GM12878 (cell line): Measurements from ENCODE around the gene PITRM1. TPM values are rescaled to one million over a fixed set of nuclear protein-coding genes. Genes with fewer than 3 reads are reported as not detected.
"Not testable (repeated sequence)": the region's sequence is repeated elsewhere in the genome, so short reads cannot be mapped to it uniquely, and the experiment has no call there.

Source experiments
- ATAC-seq: fragments of 200-7000 bp; cut with Tn5 transposase; 3 replicates; pipeline ENCODE4 v1.9.1; 2020; ENCODE audit warnings: mild to moderate bottlenecking, moderate library complexity
- BruUV-seq: library from RNA; stranded (reverse); fragments of 400-500 nt; replicated peaks from 2 replicates; lab custom pipeline; 2021; lab: Mats Ljungman, UMichigan
- CTCF ChIA-PET: fragments of 300-600 bp; sonication (Branson Sonifier 250); formaldehyde crosslinking; extraction: SDS; loops from one replicate; lab custom pipeline; 2021; ENCODE audit warnings: inconsistent platforms; lab: Yijun Ruan, JAX
- POLR2A ChIA-PET: fragments of 350-600 bp; formaldehyde crosslinking; extraction: SDS; loops from one replicate; lab custom pipeline; 2021; ENCODE audit warnings: inconsistent platforms; lab: Charles Lee
- RAD21 ChIA-PET: fragments of 300-600 bp; sonication (Branson Sonifier 250); formaldehyde crosslinking; loops from one replicate; lab custom pipeline; 2023; ENCODE audit warnings: antibody characterized with exemption; ENCODE audit not compliant: unreplicated experiment; lab: Charles Lee
- SMC1A ChIA-PET: fragments of 300-600 bp; sonication (Branson Sonifier 250); formaldehyde crosslinking; loops from one replicate; lab custom pipeline; 2023; ENCODE audit not compliant: unreplicated experiment, uncharacterized antibody; lab: Charles Lee
- DNase-seq: peaks from one replicate; pipeline ENCODE4 v3.0.0-alpha.2; 2011; ENCODE audit warnings: low read depth, low spot score
- FAIRE-seq: peaks from 3 replicates; lab custom pipeline; 2011; peaks lifted over from hg19 to GRCh38; lab: Jason Lieb, UNC
- H2AFZ ChIP-seq: 2 replicates; pipeline ENCODE4 v1.6.0; 2011; ENCODE audit warnings: low read depth, low read length, control low read depth; ENCODE audit not compliant: control insufficient read depth
- H3K27ac ChIP-seq: 2 replicates; pipeline ENCODE4 v1.5.1; 2011; ENCODE audit warnings: control low read depth; ENCODE audit not compliant: control insufficient read depth, insufficient read depth
- H3K27me3 ChIP-seq, 2 experiments: replicated peaks in 1 of 2; 2 replicates each; pipeline versions ENCODE4 v1.6.0 to v1.6.1; 2011; ENCODE audit warnings: low read length in 1 of 2; ENCODE audit not compliant: control insufficient read depth in 2 of 2, insufficient read depth in 2 of 2
- H3K36me3 ChIP-seq, 2 experiments: 2 replicates each; pipeline ENCODE4 v1.5.1; 2011; ENCODE audit warnings: low read length in 1 of 2; ENCODE audit not compliant: control insufficient read depth in 2 of 2, insufficient read depth in 2 of 2
- H3K4me1 ChIP-seq: 2 replicates; pipeline ENCODE4 v1.6.1; 2011; ENCODE audit warnings: mild to moderate bottlenecking, low read length, moderate library complexity, mixed read lengths; ENCODE audit not compliant: control insufficient read depth, insufficient read depth
- H3K4me2 ChIP-seq: 2 replicates; pipeline ENCODE4 v1.6.0; 2011; ENCODE audit warnings: control low read depth; ENCODE audit not compliant: control insufficient read depth, insufficient read depth
- H3K4me3 ChIP-seq: fragments of 200-600 bp; sonication (generic); 2 replicates; pipeline ENCODE4 v1.5.1; 2016
- H3K79me2 ChIP-seq: 2 replicates; pipeline ENCODE4 v1.6.0; 2011; ENCODE audit warnings: low read length; ENCODE audit not compliant: control insufficient read depth, insufficient read depth
- H3K9ac ChIP-seq: 2 replicates; pipeline ENCODE4 v1.8.0; 2011; ENCODE audit warnings: low read length, control low read depth, mixed read lengths; ENCODE audit not compliant: control insufficient read depth, insufficient read depth
- H3K9me3 ChIP-seq: replicated peaks from 3 replicates; pipeline ENCODE4 v1.5.1; 2011; ENCODE audit warnings: mild to moderate bottlenecking, low read length; ENCODE audit not compliant: control insufficient read depth, insufficient read depth
- H4K20me1 ChIP-seq: 2 replicates; pipeline ENCODE4 v1.6.0; 2011; ENCODE audit not compliant: control insufficient read depth, insufficient read depth
- ASH2L ChIP-seq: fragments of 300-600, 200-600 bp; sonication (generic); IDR thresholded peaks from 2 replicates; pipeline ENCODE4 v1.6.1; 2017; ENCODE audit warnings: low read depth, mild to moderate bottlenecking, borderline replicate concordance
- EGR1 ChIP-seq, 2 experiments: IDR thresholded peaks; 1 replicate in 1 of 2; 2 replicates in 1 of 2; pipeline ENCODE4 v1.6.1; 2011 to 2012; ENCODE audit warnings: low read depth in 2 of 2, low read length in 2 of 2, borderline replicate concordance in 1 of 2, mild to moderate bottlenecking in 1 of 2, moderate library complexity in 1 of 2
- NBN ChIP-seq: fragments of 450-650 bp; IDR thresholded peaks from 2 replicates; pipeline ENCODE4 v1.6.1; 2016
- RAD21 ChIP-seq: IDR thresholded peaks from 2 replicates; pipeline ENCODE4 v1.6.1; 2011; ENCODE audit warnings: mild to moderate bottlenecking, low read depth, low read length, moderate library complexity; ENCODE audit not compliant: insufficient read depth
- RUNX3 ChIP-seq: IDR thresholded peaks from 2 replicates; pipeline ENCODE4 v1.6.1; 2012; ENCODE audit warnings: low read length, inconsistent platforms
- ZSCAN29 ChIP-seq: fragments of 450-650 bp; IDR thresholded peaks from 2 replicates; pipeline ENCODE4 v1.6.1; 2017; ENCODE audit warnings: mild to moderate bottlenecking, moderate library complexity
- WGBS: methylation state at CpG from one replicate; pipeline ENCODE4 v1.1.6; 2016; ENCODE audit warnings: low lambda C conversion rate; ENCODE audit not compliant: insufficient replicate concordance, insufficient coverage; ENCODE audit errors: missing lambda C conversion rate; 5-methylcytosine and 5-hydroxymethylcytosine counted together
- in situ Hi-C: fragments of 300-500 bp; cut with MboI; formaldehyde crosslinking; loops from 9 replicates; pipeline ENCODE4 v1.14.3; 2018; ENCODE audit warnings: mixed read lengths
- intact Hi-C: fragments of 100-400 bp; cut with micrococcal nuclease; formaldehyde crosslinking; loops from one replicate; pipeline ENCODE4 v1.14.2; 2022; ENCODE audit not compliant: unreplicated experiment
- polyA plus RNA-seq, 11 experiments: library from polyadenylated mRNA; depleted of rRNA in 4 of 11; unstranded in 6 of 11; stranded (reverse) in 5 of 11; fragments of >200 nt; fragmentation: Nextera tagmentation in 4 of 11; fragmentation: Illumina TruSeq in 1 of 11; extraction: Ambion mirVana in 4 of 11; extraction: Trizol in 1 of 11; gene quantifications; 1 replicate in 1 of 11; 2 replicates in 10 of 11; pipeline versions ENCODE4 v1.2.1 to v1.2.3, GENCODE V29; 2011 to 2016; ENCODE audit warnings: inconsistent platforms in 2 of 11, missing spikeins in 2 of 11, low read depth in 1 of 11
- total RNA-seq, 4 experiments: library from RNA; depleted of rRNA in 3 of 4; stranded (reverse); fragments of >200 nt in 3 of 4; fragmentation: Illumina TruSeq in 1 of 4; extraction: Trizol in 1 of 4; gene quantifications; 2 replicates each; pipeline versions ENCODE4 v1.2.1 to v1.2.3, GENCODE V29; 2013 to 2021
- TF ChIP-seq, protein P1 (sequence below): IDR thresholded peaks from 2 replicates; pipeline ENCODE4 v1.6.1; 2011; ENCODE audit warnings: mild to moderate bottlenecking, low read depth, low read length, moderate library complexity; ENCODE audit not compliant: insufficient replicate concordance
- TF ChIP-seq, protein P2 (sequence below): fragments of 450-650 bp; IDR thresholded peaks from 2 replicates; pipeline ENCODE4 v1.6.1; 2016; ENCODE audit warnings: mild to moderate bottlenecking

The PITRM1 gene
- total and polyA plus RNA-seq, 10 of the 15 experiments (the other 5 are each of a cell fraction or from before 2014, with no cell fraction given): 15.5 to 53.0 (median 45.0) TPM

DNA sequence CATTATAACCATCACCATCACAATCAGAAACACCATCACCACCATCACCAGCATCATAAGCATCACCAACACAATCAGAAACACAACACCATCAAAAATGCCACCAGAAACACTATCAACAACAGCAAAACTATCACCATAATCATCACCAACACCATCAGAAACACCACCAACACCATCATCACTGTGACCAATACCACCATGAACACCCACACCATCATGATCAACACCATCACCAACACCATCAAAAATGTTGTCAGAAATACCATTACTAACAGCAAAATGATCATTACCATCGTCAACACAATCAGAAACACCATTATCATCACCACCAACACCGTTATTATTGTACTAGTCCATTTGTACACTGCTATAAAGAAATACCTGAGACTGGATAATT lies 49.0 kb upstream of the PITRM1 start:
- CTCF ChIA-PET: not testable (repeated sequence)

DNA sequence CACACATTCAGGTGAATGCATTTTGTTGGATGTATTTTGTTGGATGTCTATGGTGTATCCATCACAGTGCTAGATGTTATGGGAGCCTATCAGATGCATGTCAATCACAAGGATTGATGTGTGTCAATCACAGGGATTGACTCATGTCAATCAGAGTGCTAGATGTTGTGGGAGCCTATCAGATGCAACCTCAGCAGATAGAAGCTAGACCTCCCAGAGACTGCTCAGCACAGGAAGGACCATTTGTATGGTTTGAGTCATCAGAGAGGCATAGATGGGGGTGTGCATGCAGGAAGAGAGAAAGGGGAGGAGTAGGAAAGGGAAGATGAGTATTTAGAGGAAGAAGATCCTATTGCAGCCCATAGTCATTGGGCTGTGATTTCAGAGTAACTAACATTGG lies 48.3 kb upstream of the PITRM1 start:
- CTCF ChIA-PET: interaction anchor here (0.7 kb wide), 1 partner anchor 27 kb away, joined by 3 read pairs; no protein-coding TSS in a partner anchor
- SMC1A ChIA-PET: no interaction called here
- in situ Hi-C loops: no loop called here
- no peaks in the 10 kb centered on the region for H3K36me3 ChIP-seq
- no peaks in the 10 kb centered on the region for H4K20me1 ChIP-seq
- no peak overlapping the region for H3K27ac ChIP-seq
- H3K4me2 ChIP-seq: no peak overlapping the region
- H3K79me2 ChIP-seq: no peaks in the 10 kb centered on the region
- POLR2A ChIA-PET: no interaction called here
- BruUV-seq: no TSS peak
- RAD21 ChIA-PET: no interaction called here
- intact Hi-C loops: no loop called here
- no peaks in the 10 kb centered on the region for H3K4me1 ChIP-seq
- H3K9ac ChIP-seq: no peak overlapping the region
- no peak overlapping the region for H3K4me3 ChIP-seq
- ATAC-seq (no peak), DNase-seq (no peak), FAIRE-seq (no peak)
- TF ChIP-seq RUNX3 (no peak), ASH2L (no peak), EGR1 (IDR thresholded peaks at IDR 0.05; ENCODE audit: borderline replicate concordance in 1 of 2, low read depth in 2 of 2, low read length in 2 of 2) (no peak), RAD21 (no peak), ZSCAN29 (no peak), NBN (no peak)
- TF ChIP-seq, protein P1, sequence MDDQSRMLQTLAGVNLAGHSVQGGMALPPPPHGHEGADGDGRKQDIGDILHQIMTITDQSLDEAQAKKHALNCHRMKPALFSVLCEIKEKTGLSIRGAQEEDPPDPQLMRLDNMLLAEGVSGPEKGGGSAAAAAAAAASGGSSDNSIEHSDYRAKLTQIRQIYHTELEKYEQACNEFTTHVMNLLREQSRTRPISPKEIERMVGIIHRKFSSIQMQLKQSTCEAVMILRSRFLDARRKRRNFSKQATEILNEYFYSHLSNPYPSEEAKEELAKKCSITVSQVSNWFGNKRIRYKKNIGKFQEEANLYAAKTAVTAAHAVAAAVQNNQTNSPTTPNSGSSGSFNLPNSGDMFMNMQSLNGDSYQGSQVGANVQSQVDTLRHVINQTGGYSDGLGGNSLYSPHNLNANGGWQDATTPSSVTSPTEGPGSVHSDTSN: peak; percentile 84
- TF ChIP-seq, protein P2, sequence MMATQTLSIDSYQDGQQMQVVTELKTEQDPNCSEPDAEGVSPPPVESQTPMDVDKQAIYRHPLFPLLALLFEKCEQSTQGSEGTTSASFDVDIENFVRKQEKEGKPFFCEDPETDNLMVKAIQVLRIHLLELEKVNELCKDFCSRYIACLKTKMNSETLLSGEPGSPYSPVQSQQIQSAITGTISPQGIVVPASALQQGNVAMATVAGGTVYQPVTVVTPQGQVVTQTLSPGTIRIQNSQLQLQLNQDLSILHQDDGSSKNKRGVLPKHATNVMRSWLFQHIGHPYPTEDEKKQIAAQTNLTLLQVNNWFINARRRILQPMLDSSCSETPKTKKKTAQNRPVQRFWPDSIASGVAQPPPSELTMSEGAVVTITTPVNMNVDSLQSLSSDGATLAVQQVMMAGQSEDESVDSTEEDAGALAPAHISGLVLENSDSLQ: peak; percentile 85
- H3K9me3 ChIP-seq: no peaks in the 10 kb centered on the region
- H3K27me3 ChIP-seq: no peaks in the 10 kb centered on the region
- no peak overlapping the region for H2AFZ ChIP-seq

More for the DNA sequence above, 49.0 kb upstream of the PITRM1 start:
- H3K9ac ChIP-seq, in situ Hi-C loops, H3K4me3 ChIP-seq, H3K9me3 ChIP-seq, DNase-seq, intact Hi-C loops, H3K36me3 ChIP-seq, FAIRE-seq, BruUV-seq, H4K20me1 ChIP-seq, SMC1A ChIA-PET, H3K27me3 ChIP-seq, RAD21 ChIA-PET, H3K4me1 ChIP-seq, ATAC-seq, H2AFZ ChIP-seq, H3K4me2 ChIP-seq, H3K79me2 ChIP-seq, H3K27ac ChIP-seq, POLR2A ChIA-PET: not testable (repeated sequence)
- no CpG with 5 or more reads among the region's 2 CpGs for WGBS

DNA sequence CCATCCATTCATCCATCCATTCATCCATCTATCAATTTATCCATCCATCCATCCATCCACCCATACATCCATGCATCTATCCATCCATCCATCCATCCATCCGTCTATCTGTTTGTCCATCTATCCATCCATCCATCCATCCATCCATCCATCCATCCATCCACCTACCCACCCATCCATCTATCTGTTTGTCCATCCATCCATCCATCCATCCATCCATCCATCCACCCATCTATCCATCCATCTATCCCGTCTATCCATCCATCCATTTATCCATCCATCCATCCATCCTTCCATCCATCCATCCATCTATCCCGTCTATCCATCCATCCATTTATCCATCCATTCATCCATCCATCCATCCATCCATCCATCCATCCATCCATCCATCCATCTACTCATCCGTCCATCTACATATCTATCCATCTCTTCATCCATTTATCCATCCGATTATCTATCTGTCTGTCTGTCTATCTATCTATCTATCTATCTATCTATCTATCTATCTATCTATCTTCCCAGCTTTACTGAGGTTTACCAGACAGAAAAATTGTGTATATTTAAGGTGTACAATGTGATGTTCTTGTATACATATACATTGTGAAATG lies 46.5 kb upstream of the PITRM1 start:
- H3K4me2 ChIP-seq, CTCF ChIA-PET, H3K27ac ChIP-seq, H3K27me3 ChIP-seq, intact Hi-C loops, H3K9me3 ChIP-seq, H3K36me3 ChIP-seq, RAD21 ChIA-PET, FAIRE-seq, H4K20me1 ChIP-seq, BruUV-seq, ATAC-seq, in situ Hi-C loops, DNase-seq, H3K79me2 ChIP-seq, H3K4me3 ChIP-seq, H3K9ac ChIP-seq, H2AFZ ChIP-seq, POLR2A ChIA-PET, H3K4me1 ChIP-seq: not testable (repeated sequence)
- SMC1A ChIA-PET: interaction anchor here (0.6 kb wide), 1 partner anchor 415 kb away, joined by 4 read pairs; no protein-coding TSS in a partner anchor
- 60% methylated on average over 5 of the region's 5 CpGs for WGBS
